Measurements from ENCODE around the gene NPW. TPM values are rescaled to one million over a fixed set of nuclear protein-coding genes. Genes with fewer than 3 reads are reported as not detected.

The NPW gene
- total and polyA plus RNA-seq, 2 of the 8 experiments (the other 6 are each of a cell fraction or from before 2014, with no cell fraction given) = 4.0 to 10.3 TPM

GRCh38 chr16:1990351-1991134 lies 29.0 kb upstream of the NPW start (continued):
- TF ChIP-seq SIN3A (conservative IDR thresholded peaks at IDR 0.05 in 1 of 2, IDR thresholded peaks at IDR 0.05 in 1 of 2; ENCODE audit: low read depth in 1 of 2, low read length in 2 of 2) (no peak), EGR1 (IDR thresholded peaks at IDR 0.05; ENCODE audit: borderline replicate concordance, low read depth, low read length) (no peak), KDM5A (IDR thresholded peaks at IDR 0.05; ENCODE audit: low read length) (no peak), TAF7 (optimal IDR thresholded peaks at IDR 0.05; ENCODE audit: borderline replicate concordance, low read depth, low read length) (no peak), RBBP5 (IDR thresholded peaks at IDR 0.05; ENCODE audit: borderline replicate concordance, low read depth, low read length) (no peak), CBX5 (IDR thresholded peaks at IDR 0.05; ENCODE audit: low read depth, low read length) (no peak), EZH2 (IDR thresholded peaks at IDR 0.05; ENCODE audit: low read depth, low read length, severe bottlenecking) (no peak), HDAC6 (IDR thresholded peaks at IDR 0.05; ENCODE audit: low read depth, low read length) (no peak), ATF3 (IDR thresholded peaks at IDR 0.05; ENCODE audit: insufficient read depth, low read depth, low read length) (no peak), TBP (IDR thresholded peaks at IDR 0.05; ENCODE audit: low read depth, low read length) (no peak), TCF12 (IDR thresholded peaks at IDR 0.05; ENCODE audit: low read depth, low read length) (no peak), EP300 (IDR thresholded peaks at IDR 0.05; ENCODE audit: borderline replicate concordance in 1 of 2, low read depth in 2 of 2, low read length in 2 of 2) (no peak), SP4 (IDR thresholded peaks at IDR 0.05; ENCODE audit: low read length) (no peak), CTBP2 (IDR thresholded peaks at IDR 0.05; ENCODE audit: borderline replicate concordance, insufficient read depth, insufficient read length, low read length) (no peak), E2F6 (IDR thresholded peaks at IDR 0.05) (peak; percentile 63; the same call in 1 of the 2 replicates), SUZ12 (IDR thresholded peaks at IDR 0.05; ENCODE audit: low read length) (0 out of 2 replicates have a peak, but pooled peaks have one; percentile 39), FOSL1 (IDR thresholded peaks at IDR 0.05; ENCODE audit: insufficient read depth, low read depth, low read length) (no peak), CEBPB (IDR thresholded peaks at IDR 0.05; ENCODE audit: low read depth, low read length) (no peak), ATF2 (IDR thresholded peaks at IDR 0.05; ENCODE audit: low read length) (0 out of 2 replicates have a peak, but pooled peaks have one; percentile 51), POU5F1 (IDR thresholded peaks at IDR 0.05; ENCODE audit: low read depth, low read length) (no peak)
